Neural cell (in vitro differentiated cells): ENCODE measurements around the gene NCOA4.

Experiments used
- EP300 ChIP-seq: fragments of 450-650 bp; conservative IDR thresholded peaks from 2 replicates; pipeline ENCODE4 v1.6.1; 2014; ENCODE audit warnings: antibody characterized with exemption, mild to moderate bottlenecking, moderate library complexity; ENCODE audit not compliant: poor library complexity, severe bottlenecking
- EZH2 ChIP-seq: fragments of 200-600, 300-800 bp; shearing (Covaris generic), sonication (generic); IDR thresholded peaks from 2 replicates; pipeline ENCODE4 v1.6.1; 2014; ENCODE audit warnings: antibody characterized with exemption, low read length, borderline replicate concordance, mild to moderate bottlenecking; ENCODE audit not compliant: insufficient read depth, poor library complexity, severe bottlenecking
- MXI1 ChIP-seq: fragments of 450-650 bp; conservative IDR thresholded peaks from 2 replicates; pipeline ENCODE4 v1.6.1; 2014; ENCODE audit warnings: antibody characterized with exemption, mild to moderate bottlenecking; ENCODE audit not compliant: poor library complexity, severe bottlenecking
- POLR2AphosphoS5 ChIP-seq: IDR thresholded peaks from 2 replicates; pipeline ENCODE4 v1.6.1; 2012
- RAD21 ChIP-seq: fragments of 450-650 bp; conservative IDR thresholded peaks from 2 replicates; pipeline ENCODE4 v1.6.1; 2014; ENCODE audit warnings: antibody characterized with exemption, mild to moderate bottlenecking, moderate library complexity
- REST ChIP-seq: IDR thresholded peaks from 2 replicates; pipeline ENCODE4 v1.6.1; 2012; ENCODE audit warnings: borderline replicate concordance
- SMC3 ChIP-seq: fragments of 450-650 bp; conservative IDR thresholded peaks from 2 replicates; pipeline ENCODE4 v1.6.1; 2014; ENCODE audit warnings: antibody characterized with exemption, mild to moderate bottlenecking, moderate library complexity; ENCODE audit not compliant: poor library complexity
- TAF1 ChIP-seq: IDR thresholded peaks from 2 replicates; pipeline ENCODE4 v1.6.1; 2012; ENCODE audit warnings: low read depth
- TF ChIP-seq, protein P1 (sequence below): fragments of 450-650 bp; IDR thresholded peaks from 2 replicates; pipeline ENCODE4 v1.5.1; 2014; ENCODE audit warnings: antibody characterized with exemption, mild to moderate bottlenecking, moderate library complexity; ENCODE audit not compliant: poor library complexity, severe bottlenecking

GRCh38 chr10:46075869-46076268 is 45.4 kb upstream of the NCOA4 start:
- TF ChIP-seq, protein P1, sequence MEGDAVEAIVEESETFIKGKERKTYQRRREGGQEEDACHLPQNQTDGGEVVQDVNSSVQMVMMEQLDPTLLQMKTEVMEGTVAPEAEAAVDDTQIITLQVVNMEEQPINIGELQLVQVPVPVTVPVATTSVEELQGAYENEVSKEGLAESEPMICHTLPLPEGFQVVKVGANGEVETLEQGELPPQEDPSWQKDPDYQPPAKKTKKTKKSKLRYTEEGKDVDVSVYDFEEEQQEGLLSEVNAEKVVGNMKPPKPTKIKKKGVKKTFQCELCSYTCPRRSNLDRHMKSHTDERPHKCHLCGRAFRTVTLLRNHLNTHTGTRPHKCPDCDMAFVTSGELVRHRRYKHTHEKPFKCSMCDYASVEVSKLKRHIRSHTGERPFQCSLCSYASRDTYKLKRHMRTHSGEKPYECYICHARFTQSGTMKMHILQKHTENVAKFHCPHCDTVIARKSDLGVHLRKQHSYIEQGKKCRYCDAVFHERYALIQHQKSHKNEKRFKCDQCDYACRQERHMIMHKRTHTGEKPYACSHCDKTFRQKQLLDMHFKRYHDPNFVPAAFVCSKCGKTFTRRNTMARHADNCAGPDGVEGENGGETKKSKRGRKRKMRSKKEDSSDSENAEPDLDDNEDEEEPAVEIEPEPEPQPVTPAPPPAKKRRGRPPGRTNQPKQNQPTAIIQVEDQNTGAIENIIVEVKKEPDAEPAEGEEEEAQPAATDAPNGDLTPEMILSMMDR: no peak
- TF ChIP-seq POLR2AphosphoS5 (no peak), EP300 (no peak), REST (no peak), MXI1 (no peak), RAD21 (no peak), SMC3 (no peak), EZH2 (no peak), TAF1 (no peak)
